Pons (tissue), 1 donor: ENCODE results near the gene MTG1.
"Not testable (repeated sequence)": the region's sequence is repeated elsewhere in the genome, so short reads cannot be mapped to it uniquely, and the experiment has no call there.

Source experiments
- DNase-seq: peaks from one replicate; pipeline ENCODE4 v3.0.0-alpha.2; 2016; ENCODE audit warnings: low spot score

The MTG1 gene

GRCh38 chr10:133466683-133467275 lies 72.8 kb downstream of the MTG1 start:
- DNase-seq = no peak

GRCh38 chr10:133467286-133467911 lies 73.4 kb downstream of the MTG1 start:
- DNase-seq = no peak

GRCh38 chr10:133469205-133469604 lies 75.2 kb downstream of the MTG1 start:
- DNase-seq = not testable (repeated sequence)

GRCh38 chr10:133471300-133472109 lies 77.5 kb downstream of the MTG1 start:
- no peak for DNase-seq
